Right ventricle myocardium inferior (tissue), 1 donor: ENCODE data around the gene OR4K17. TPM values are rescaled to one million over a fixed set of nuclear protein-coding genes. Genes with fewer than 3 reads are reported as not detected.
"Not testable (repeated sequence)": the region's sequence is repeated elsewhere in the genome, so short reads cannot be mapped to it uniquely, and the experiment has no call there.

Experiments
- ATAC-seq: fragments of 200-7000 bp; cut with Tn5 transposase; one replicate; pipeline ENCODE4 v1.9.1; 2020; ENCODE audit warnings: mild to moderate bottlenecking, moderate library complexity
- DNase-seq: peaks from one replicate; pipeline ENCODE4 v3.0.0; 2021; ENCODE audit errors: missing footprints
- intact Hi-C: fragments of 100-400 bp; cut with DNase I; formaldehyde crosslinking; loops from one replicate; pipeline ENCODE4 v1.11.0; 2022
- long read RNA-seq: library from polyadenylated mRNA; unstranded; transcript quantifications from one replicate; pipeline ENCODE4 v2.0.0, GENCODE V29; 2021
- total RNA-seq: library from RNA; stranded (reverse); fragmentation: NEBNext Ultra II Directional; extraction: Animal tissue kit (Norgen Biotek cat#: 25700); gene quantifications from one replicate; pipeline ENCODE4 v1.2.1, GENCODE V29; 2021
- donor health status: DM: no; HTN: yes; CAD: no; lungs with severe emphysema.

The OR4K17 gene
- total RNA-seq = not detected
- long read RNA-seq = 0 reads

- ATAC-seq (no peak), DNase-seq (no peak)
- intact Hi-C loops = no loop called here
Measured at GRCh38 chr14:20110438-20110837, at the start of gene OR4K17. Gene OR4K17 (plus strand): TSS chr14:20110739. CDS start chr14:20117500, 6,761 bp downstream.

DNA sequence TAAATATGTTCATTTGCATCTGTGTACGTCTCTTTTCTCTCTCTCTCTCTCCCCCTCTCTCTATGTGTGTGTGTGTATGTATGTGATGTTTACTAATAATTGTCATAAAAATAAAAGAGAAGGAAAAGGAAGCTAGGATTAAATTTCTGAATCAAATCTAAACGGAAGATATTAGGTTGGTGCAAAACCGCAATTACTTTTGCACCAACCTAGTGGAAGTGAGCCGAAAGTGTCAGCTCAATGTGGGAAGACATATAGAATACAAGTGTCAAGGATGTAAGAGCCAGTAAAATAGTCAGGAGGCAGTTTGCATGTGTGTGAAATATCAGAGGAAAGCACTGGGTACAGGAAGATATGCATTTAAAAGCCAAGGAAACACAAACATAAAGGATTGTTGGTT is 18.5 kb upstream of the OR4K17 start:
- intact Hi-C loops = no loop called here
- no peak for ATAC-seq
- DNase-seq = no peak

GRCh38 chr14:20093442-20093841 is 17.1 kb upstream of the OR4K17 start:
- DNase-seq (no peak), ATAC-seq (no peak)
- intact Hi-C loops = no loop called here

DNA sequence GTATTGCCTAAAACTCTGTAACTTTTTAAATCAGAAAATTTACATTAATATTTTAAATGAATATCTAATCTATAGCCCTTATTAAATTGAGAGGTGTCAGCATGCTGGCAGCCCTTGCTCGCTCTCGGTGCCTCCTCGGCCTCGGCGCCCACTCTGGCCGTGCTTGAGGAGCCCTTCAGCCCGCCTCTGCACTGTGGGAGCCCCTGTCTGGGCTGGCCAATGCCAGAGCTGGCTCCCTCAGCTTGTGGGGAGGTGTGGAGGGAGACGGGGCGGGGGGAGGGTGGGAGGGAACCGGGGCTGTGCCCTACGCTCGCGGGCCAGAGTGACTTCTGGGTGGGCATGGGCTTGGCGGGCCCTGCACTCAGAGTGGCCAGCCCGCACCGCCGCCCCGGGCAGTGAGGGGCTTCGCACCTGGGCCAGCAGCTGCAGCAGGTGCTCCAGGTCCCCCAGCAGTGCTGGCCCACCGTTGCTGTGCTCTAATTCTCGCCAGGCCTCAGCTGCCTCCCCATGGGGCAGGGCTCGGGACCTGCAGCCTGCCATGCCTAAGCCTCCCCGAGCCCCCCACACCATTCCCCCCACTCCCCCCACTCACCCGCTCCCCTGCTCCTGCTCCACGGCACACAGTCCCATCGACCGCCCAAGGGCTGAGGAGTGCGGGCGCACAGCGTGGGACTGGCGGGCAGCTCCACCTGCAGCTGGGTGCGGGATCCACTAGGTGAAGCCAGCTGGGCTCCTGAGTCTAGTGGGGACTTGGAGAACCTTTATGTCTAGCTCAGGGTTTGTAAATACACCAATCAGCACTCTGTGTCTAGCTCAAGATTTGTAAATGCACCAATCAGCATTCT is 11.4 kb upstream of the OR4K17 start:
- ATAC-seq, intact Hi-C loops, DNase-seq: not testable (repeated sequence)

DNA sequence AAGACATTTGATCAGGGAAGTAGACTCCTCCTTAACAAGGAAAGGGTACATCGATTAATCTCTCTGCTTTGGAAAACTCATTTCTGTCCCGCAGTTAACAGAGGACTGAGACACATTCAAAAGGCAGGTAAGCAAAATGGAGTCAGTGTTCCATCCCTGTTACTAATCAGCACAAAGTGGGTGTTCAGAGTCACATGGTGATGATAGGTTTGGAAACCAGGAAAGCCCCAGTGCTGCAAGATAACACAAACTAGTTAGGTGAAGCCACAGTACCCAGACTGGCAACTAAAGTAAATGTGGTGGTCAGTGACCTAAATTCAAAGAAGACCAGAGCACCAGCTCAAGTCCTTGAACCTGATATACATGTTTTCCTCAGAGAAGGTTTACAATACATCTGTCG is 1.8 kb downstream of the OR4K17 start:
- DNase-seq (no peak), ATAC-seq (no peak)
- intact Hi-C loops = no loop called here

DNA sequence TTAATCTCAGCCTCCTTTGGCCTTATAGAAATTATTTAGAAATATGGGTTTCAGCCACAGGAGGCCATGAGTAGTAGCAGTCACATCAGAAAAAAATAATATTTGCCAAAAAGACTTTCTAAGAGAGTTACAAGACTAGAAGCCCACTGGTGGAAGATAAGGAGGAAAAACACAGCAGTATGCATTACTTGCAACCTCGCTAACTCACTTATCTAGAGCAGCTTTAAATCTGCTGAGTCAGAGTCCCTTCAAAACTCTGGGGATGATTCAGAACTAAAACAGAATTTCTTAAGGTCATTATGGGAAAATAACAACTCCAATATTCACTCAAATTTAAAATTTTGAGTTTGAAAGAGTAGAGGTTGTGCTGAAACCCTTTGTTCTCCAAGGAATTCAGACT is 6.2 kb downstream of the OR4K17 start:
- intact Hi-C loops = no loop called here
- DNase-seq (no peak), ATAC-seq (no peak)

GRCh38 chr14:20118795-20119194 is 8.3 kb downstream of the OR4K17 start:
- no peak for DNase-seq
- intact Hi-C loops = no loop called here
- no peak for ATAC-seq

- intact Hi-C loops = no loop called here
- ATAC-seq (no peak), DNase-seq (no peak)
Measured at GRCh38 chr14:20138520-20138919, 28.0 kb downstream of the OR4K17 start, which contains the start of gene OR4N5. Gene OR4N5 (plus strand): TSS chr14:20138820. CDS start chr14:20143736, 4,916 bp downstream.

GRCh38 chr14:20143911-20144310 is 33.4 kb downstream of the OR4K17 start:
- DNase-seq = no peak
- no peak for ATAC-seq
- intact Hi-C loops = no loop called here

GRCh38 chr14:20144820-20145219 is 34.3 kb downstream of the OR4K17 start:
- intact Hi-C loops = no loop called here
- DNase-seq (no peak), ATAC-seq (no peak)

DNA sequence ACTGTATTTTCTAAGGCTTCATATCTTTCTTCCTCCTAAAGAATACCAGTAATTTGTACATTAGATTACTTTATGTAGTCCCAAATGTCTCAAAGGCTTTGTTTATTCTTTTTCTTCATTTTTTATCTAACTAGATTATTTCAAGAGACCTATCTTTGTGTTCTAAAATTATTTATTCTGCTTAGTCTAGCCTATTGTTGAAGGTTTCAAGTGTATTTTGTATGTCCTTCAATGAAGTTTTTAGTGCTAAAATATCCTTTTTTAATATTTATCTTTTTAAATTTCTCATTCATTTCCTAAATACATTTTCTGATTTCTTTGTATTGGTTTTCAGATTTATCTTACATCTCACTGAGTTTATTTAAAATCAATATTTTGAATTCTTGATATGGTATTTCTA is 53.9 kb downstream of the OR4K17 start:
- intact Hi-C loops = no loop called here
- no peak for DNase-seq
- ATAC-seq = no peak

DNA sequence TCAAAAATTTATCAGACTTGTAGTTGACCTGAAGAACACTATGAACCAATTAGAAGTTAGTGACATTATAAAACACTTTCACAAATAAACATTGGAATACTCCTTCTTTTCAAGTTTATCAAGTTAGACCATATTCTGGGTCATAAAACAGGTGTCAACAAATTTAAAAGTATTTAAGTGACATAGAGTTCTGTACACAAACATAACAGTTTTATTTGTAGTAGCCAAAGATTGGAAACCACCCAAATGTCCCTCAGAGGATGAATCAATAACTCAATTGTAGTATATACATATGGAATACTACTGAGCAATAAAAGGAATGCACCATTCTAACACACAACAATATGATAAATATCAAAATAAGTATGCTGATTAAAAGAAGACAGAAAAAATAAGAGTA is 56.6 kb downstream of the OR4K17 start:
- DNase-seq = no peak

GRCh38 chr14:20169852-20170251 is 59.3 kb downstream of the OR4K17 start:
- intact Hi-C loops, ATAC-seq, DNase-seq: not testable (repeated sequence)

More for the DNA sequence above, 56.6 kb downstream of the OR4K17 start:
- ATAC-seq = no peak
- intact Hi-C loops = no loop called here

Other genes starting within 250 kb of the OR4K17 start
- not detected for gene OR4K2, start 235.6 kb upstream of the OR4K17 start, total RNA-seq
- not detected for gene OR4K5, start 190.1 kb upstream of the OR4K17 start, total RNA-seq
- gene OR4K1, start 179.8 kb upstream of the OR4K17 start, total RNA-seq = not detected
- not detected for gene OR4K15, start 135.1 kb upstream of the OR4K17 start, total RNA-seq
- not detected for gene OR4Q2, start 108.6 kb upstream of the OR4K17 start, total RNA-seq
- gene OR4K14, start 91.4 kb upstream of the OR4K17 start, total RNA-seq = not detected
- not detected for gene OR4K13, start 74.7 kb upstream of the OR4K17 start, total RNA-seq
- not detected for gene OR4L1, start 50.7 kb upstream of the OR4K17 start, total RNA-seq
- gene OR4N5, start 28.1 kb downstream of the OR4K17 start, total RNA-seq = not detected
- not detected for gene OR11G2, start 80.2 kb downstream of the OR4K17 start, total RNA-seq
- gene OR11H6, start 113.0 kb downstream of the OR4K17 start, total RNA-seq = not detected
- gene OR11H7, start 118.2 kb downstream of the OR4K17 start, total RNA-seq = not detected
- gene OR11H4, start 128.5 kb downstream of the OR4K17 start, total RNA-seq = not detected
- 10.0 TPM for gene TTC5, start 195.2 kb downstream of the OR4K17 start, total RNA-seq
- gene CCNB1IP1, start 222.5 kb downstream of the OR4K17 start, total RNA-seq = 41.0 TPM
- 15.7 TPM for gene PARP2, start 232.9 kb downstream of the OR4K17 start, total RNA-seq